SH-SY5Y (cell line): ENCODE data around the gene TMEM120B.

ENCODE experiments used
- GATA2 ChIP-seq: IDR thresholded peaks from 2 replicates; pipeline ENCODE4 v1.6.1; 2011; ENCODE audit warnings: mild to moderate bottlenecking, low read depth, low read length
- GATA3 ChIP-seq: IDR thresholded peaks from 2 replicates; pipeline ENCODE4 v1.6.1; 2011; ENCODE audit warnings: low read depth, mild to moderate bottlenecking, low read length, moderate library complexity

The TMEM120B gene

DNA sequence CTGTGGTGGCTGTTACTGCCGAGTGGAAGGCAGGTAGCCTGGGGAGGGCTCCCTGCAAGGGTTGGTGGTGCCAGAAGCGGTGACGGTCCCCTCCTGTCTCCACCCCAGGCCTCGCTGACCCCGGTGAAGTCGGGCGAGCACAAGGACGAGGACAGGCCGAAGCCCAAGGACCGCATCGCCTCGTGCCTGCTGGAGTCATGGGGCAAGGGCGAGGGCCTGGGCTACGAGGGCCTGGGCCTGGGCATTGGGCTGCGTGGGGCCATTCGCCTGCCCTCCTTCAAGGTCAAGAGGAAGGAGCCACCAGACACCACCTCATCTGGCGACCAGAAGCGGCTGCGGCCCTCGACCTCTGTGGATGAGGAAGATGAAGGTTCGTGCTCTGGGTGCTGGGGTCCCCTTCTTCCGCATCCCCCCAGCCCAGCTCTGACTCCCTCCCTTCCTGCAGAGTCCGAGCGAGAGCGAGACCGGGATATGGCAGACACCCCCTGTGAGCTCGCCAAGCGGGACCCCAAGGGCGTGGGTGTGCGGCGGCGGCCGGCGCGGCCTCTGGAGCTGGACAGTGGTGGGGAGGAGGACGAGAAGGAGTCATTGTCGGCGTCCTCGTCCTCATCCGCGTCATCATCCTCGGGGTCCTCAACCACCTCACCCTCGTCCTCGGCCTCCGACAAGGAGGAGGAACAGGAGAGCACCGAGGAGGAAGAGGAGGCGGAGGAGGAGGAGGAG lies 104.5 kb downstream of the TMEM120B start:
- TF ChIP-seq GATA2 = no peak
- TF ChIP-seq GATA3 = no peak

DNA sequence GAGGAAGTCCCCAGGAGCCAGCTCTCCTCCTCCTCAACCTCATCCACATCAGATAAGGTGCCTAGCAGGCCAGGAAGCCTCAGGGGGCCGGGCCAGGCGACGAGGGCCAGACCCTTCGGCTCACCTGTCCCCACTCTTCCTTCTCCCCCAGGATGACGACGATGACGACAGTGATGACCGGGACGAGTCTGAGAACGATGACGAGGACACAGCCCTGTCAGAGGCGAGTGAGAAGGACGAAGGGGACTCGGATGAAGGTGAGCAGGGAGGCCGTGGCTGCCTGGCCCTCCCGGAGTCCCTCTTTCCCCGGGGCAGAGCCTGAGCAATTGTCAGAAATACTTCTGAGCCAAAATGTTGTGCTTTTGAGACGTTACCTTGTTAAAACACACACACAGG lies 105.1 kb downstream of the TMEM120B start:
- TF ChIP-seq GATA2 = no peak
- TF ChIP-seq GATA3 = no peak

DNA sequence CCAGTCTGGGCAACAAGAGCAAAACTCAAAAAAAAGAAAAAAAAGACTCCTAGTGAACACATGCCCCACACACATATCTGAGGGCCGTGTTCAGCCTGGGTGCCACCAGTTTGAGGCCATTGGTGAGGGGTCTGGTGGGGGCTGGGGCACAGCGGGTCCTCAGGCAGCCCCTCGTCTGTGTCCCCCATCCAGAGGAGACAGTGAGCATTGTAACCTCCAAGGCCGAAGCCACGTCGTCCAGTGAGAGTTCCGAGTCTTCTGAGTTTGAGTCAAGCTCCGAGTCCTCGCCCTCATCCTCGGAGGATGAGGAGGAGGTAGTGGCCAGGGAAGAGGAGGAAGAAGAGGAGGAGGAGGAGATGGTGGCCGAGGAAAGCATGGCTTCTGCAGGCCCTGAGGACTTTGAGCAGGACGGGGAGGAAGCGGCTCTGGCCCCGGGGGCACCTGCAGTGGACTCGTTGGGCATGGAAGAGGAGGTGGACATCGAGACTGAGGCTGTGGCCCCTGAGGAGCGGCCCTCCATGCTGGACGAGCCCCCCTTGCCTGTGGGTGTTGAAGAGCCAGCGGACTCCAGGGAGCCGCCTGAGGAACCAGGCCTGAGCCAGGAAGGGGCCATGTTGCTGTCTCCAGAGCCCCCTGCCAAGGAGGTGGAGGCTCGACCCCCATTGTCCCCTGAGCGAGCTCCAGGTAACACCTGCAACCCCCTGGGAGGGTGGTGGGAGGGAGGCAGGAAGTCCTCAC lies 106.8 kb downstream of the TMEM120B start:
- TF ChIP-seq GATA3 (no peak), GATA2 (no peak)

DNA sequence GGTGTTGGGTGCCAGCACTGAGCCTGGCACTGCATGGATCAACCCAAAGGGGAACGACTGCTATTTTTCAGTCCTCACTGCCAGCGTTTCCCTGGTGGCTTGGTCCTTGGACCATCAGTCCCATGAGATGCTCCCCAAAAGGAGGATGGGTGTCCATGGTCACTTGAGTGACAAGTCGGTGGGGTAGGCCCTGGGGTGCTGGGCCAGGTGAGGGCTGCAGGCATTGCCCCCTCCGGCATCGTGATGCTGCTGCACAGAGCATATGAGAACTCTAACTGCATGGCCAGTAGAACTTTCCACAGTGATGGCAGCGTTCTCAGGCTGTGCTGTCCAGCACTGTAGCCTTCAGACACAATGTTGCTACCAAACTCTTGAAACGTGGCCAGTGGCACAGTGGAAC lies 107.5 kb downstream of the TMEM120B start:
- TF ChIP-seq GATA3 (no peak), GATA2 (no peak)

DNA sequence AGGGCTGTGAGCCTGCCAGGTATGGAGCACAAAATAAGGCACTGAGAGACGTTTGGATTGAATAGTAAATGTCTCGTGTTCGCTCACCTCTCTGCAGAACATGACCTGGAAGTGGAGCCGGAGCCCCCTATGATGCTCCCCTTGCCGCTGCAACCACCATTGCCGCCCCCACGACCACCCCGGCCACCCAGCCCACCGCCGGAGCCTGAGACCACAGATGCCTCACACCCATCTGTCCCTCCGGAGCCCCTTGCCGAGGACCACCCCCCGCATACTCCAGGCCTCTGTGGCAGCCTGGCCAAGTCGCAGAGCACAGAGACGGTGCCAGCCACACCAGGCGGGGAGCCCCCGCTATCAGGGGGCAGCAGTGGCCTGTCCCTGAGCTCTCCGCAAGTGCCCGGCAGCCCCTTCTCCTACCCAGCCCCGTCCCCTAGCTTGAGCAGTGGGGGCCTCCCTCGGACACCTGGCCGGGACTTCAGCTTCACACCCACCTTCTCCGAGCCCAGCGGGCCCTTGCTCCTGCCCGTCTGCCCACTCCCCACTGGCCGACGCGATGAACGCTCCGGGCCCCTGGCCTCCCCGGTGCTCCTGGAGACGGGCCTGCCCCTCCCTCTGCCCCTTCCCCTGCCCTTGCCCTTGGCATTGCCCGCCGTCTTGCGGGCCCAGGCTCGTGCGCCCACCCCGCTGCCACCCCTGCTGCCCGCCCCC lies 110.0 kb downstream of the TMEM120B start:
- no peak for TF ChIP-seq GATA3
- no peak for TF ChIP-seq GATA2

DNA sequence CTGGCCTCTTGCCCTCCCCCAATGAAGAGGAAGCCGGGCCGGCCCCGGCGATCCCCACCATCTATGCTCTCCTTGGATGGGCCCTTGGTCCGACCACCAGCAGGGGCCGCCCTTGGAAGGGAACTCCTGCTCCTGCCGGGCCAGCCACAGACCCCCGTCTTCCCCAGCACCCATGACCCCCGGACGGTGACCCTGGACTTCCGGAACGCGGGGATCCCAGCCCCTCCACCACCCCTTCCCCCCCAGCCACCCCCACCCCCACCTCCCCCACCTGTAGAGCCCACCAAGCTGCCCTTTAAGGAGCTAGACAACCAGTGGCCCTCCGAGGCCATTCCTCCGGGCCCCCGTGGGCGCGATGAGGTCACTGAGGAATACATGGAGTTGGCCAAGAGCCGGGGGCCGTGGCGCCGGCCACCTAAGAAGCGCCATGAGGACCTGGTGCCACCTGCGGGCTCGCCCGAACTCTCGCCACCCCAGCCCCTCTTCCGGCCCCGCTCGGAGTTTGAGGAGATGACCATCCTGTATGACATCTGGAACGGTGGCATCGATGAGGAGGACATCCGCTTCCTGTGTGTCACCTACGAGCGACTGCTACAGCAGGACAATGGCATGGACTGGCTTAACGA lies 110.7 kb downstream of the TMEM120B start:
- TF ChIP-seq GATA2 (no peak), GATA3 (no peak)

DNA sequence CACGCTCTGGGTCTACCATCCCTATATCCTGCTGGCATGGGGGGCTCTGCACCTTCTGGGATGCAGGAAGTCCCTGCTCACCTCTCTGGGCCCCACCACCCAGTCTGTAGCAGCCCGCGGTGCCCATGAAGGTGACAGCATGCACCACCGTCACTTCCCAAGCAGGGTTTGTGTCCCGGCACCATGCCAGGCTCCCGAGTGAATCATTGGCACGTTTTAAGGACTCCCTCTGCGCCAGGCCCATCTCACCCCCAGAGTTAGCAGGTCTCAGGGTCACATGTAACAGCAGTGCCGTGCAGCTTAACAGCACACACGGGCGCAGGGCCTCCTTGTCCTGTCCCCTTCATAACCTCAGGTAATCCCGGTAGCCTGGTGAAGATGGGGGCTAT lies 111.2 kb downstream of the TMEM120B start:
- TF ChIP-seq GATA2 (no peak), GATA3 (no peak)

DNA sequence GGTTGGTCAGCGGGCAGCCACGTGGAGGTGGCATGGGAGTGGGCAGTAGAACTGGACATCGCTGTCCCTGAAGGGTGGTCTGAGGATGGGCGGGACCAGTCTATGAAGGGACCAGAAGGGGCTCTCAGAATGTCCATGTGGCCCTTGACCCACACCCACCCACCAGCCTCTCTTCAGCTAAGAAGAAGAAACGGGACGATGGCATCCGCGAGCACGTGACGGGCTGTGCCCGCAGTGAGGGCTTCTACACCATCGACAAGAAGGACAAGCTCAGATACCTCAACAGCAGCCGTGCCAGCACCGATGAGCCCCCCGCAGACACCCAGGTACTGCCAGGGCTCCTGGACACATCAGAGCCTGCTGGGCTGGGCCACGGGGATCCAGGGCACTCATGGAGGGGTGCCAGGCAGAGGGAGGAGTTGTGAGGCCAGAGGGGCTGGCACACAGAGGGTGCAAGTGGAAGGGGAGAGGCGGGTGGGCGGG lies 112.5 kb downstream of the TMEM120B start:
- TF ChIP-seq GATA2 = no peak
- TF ChIP-seq GATA3 = no peak

DNA sequence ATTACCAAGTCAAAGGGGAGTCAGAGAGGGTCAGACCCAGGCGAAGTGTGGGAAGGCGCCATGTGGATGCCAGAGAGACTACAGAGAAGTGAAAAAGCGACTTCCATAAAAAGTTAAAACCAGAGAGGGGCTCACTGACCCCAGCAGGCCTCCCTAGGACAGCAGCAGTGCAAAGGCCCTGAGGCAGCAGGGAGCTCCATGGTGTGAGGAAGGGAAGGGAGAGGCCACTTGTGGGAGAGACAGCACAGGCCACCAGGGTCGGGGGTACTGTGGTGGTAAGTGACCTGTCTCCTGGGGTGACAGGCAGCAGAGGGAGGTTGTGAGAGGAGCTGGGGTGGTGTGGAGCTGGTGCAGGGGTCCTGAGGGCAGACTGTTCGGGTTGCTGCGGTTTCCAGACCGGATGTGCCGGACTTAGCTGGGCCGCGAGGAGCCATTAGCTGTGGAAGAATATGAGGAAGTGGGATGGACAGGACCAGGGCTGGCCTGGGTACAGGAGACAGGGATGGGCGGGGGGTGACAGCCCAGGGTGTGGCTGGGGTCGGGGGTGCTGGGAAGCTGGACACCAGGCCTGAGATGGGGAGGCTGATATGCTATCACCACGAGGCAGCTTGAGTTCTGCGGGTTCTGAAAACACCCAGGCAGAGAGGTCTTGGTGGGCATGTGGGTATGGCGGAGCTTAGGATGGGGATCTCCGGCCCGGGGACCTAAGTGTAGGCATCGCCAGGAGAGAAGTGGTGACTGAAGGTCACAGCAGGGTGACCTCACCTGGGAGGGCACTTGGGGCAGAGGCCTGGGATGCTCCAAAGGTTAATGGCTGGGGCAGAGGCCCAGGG lies 114.0 kb downstream of the TMEM120B start:
- no peak for TF ChIP-seq GATA2
- no peak for TF ChIP-seq GATA3

DNA sequence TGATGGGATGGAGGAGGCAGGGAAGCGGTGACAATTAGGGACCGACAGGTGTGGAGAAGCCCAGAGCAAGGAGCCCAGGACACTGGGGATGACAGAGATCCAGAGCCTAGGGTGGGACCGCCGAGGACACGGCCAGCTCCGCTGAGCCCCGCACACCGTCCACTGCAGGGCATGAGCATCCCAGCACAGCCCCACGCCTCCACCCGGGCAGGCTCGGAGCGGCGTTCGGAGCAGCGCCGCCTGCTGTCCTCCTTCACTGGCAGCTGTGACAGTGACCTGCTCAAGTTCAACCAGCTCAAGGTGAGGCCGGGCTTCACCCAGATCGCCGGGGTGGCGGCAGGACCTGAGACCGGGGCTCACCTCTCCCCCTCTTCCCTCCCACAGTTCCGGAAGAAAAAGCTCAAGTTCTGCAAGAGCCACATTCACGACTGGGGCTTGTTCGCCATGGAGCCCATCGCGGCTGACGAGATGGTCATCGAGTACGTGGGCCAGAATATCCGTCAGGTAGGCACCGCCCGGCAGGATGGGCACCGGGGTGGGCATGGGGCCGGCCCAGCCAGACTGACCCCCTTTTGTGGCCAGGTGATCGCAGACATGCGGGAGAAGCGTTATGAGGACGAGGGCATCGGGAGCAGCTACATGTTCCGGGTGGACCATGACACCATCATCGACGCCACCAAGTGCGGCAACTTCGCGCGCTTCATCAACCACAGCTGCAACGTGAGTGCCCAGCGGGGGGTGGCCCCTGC lies 115.0 kb downstream of the TMEM120B start:
- no peak for TF ChIP-seq GATA3
- no peak for TF ChIP-seq GATA2

DNA sequence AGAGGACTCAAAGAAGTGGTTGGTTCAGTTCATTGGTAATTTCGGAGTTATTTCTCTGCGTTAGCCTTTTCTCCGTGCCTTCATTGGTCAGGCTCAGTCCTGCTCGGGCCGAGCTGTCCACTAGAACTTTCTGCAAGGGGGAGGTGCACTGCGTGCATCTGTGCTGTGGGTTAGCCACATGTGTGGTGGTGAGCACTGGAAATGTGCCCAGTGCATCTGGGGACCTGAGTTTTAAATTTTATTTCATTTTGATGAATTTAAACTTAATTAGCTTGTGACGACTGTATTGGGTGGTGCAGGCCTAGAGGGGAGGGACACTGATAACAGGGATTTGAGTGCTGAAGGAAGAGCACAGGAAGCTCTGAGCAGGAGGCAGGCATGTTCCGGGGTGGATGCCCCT lies 115.8 kb downstream of the TMEM120B start:
- no peak for TF ChIP-seq GATA3
- TF ChIP-seq GATA2 = no peak

DNA sequence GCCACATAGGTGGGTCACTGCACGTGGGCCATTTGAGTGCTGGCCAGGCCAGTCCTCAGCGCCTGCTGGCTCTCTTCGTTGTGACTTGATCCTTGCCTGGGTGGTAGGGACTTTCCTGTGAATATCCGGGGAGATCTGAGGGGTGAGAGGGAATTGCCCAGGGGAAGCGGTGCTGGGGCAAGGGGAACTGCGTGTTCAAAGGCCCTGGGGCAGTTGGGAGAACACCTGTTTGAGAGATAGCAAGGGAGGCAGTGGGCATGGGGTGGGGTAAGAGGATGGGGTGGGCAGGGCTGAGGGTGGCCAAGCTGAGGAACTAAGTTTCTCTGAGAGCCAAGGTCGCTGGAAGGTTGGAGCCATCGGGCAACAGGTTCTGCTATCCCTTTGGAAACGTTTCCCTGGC lies 116.3 kb downstream of the TMEM120B start:
- TF ChIP-seq GATA3 = no peak
- TF ChIP-seq GATA2 = no peak
